Measurements from ENCODE around the gene BRDT. TPM values are rescaled to one million over a fixed set of nuclear protein-coding genes. Genes with fewer than 3 reads are reported as not detected.

The BRDT gene
- total RNA-seq = not detected

GRCh38 chr1:91949356-91949699 lies at the start of gene BRDT:
BRDT (plus strand) TSS chr1:91949401; CDS start chr1:91962755, 13,354 bp downstream.
- no peak within 1 kb of the TSS for H3K4me3 ChIP-seq (ENCODE audit: low read depth, poor library complexity, severe bottlenecking)
- TF ChIP-seq POLR2A (IDR thresholded peaks at IDR 0.05) = no peak
- TF ChIP-seq CTCF (IDR thresholded peaks at IDR 0.05) = no peak
- WGBS, 2 donors = 88 to 91% methylated on average over 23 of the region's 23 CpGs
- intact Hi-C loops (cut with DNase I; ENCODE audit: low total_unique reads) = no loop called here
- DNase-seq (ENCODE audit: low spot score in 2 of 2) = no peak

GRCh38 chr1:91900562-91900961 lies 48.6 kb upstream of the BRDT start:
- H3K4me3 ChIP-seq (ENCODE audit: low read depth, poor library complexity, severe bottlenecking) = no peak overlapping the region
- peak in 1 of 2 donors; percentile 20 for DNase-seq (ENCODE audit: low spot score in 2 of 2)
- no peak for TF ChIP-seq POLR2A (IDR thresholded peaks at IDR 0.05)
- no peak for TF ChIP-seq CTCF (IDR thresholded peaks at IDR 0.05)
- intact Hi-C loops (cut with DNase I; ENCODE audit: low total_unique reads) = no loop called here
- WGBS, 2 donors = 79 to 94% methylated on average over 1 of the region's 1 CpG

GRCh38 chr1:91901231-91901630 lies 48.0 kb upstream of the BRDT start:
- no peak for DNase-seq (ENCODE audit: low spot score in 2 of 2)
- intact Hi-C loops (cut with DNase I; ENCODE audit: low total_unique reads) = no loop called here
- TF ChIP-seq CTCF (IDR thresholded peaks at IDR 0.05) = no peak
- TF ChIP-seq POLR2A (IDR thresholded peaks at IDR 0.05) = no peak
- no peak overlapping the region for H3K4me3 ChIP-seq (ENCODE audit: low read depth, poor library complexity, severe bottlenecking)

GRCh38 chr1:91912266-91912665 lies 36.9 kb upstream of the BRDT start:
- DNase-seq (ENCODE audit: low spot score in 2 of 2) = no peak
- intact Hi-C loops (cut with DNase I; ENCODE audit: low total_unique reads) = no loop called here
- TF ChIP-seq CTCF (IDR thresholded peaks at IDR 0.05) (no peak), POLR2A (IDR thresholded peaks at IDR 0.05) (no peak)
- WGBS, 2 donors = 66 to 81% methylated on average over 1 of the region's 1 CpG
- no peak overlapping the region for H3K4me3 ChIP-seq (ENCODE audit: low read depth, poor library complexity, severe bottlenecking)

- H3K4me3 ChIP-seq (ENCODE audit: low read depth, poor library complexity, severe bottlenecking) = no peak overlapping the region
- intact Hi-C loops (cut with DNase I; ENCODE audit: low total_unique reads) = no loop called here
- 53 to 58% methylated on average over 3 of the region's 3 CpGs for WGBS, 2 donors
- TF ChIP-seq CTCF (IDR thresholded peaks at IDR 0.05) (no peak), POLR2A (IDR thresholded peaks at IDR 0.05) (no peak)
- DNase-seq (ENCODE audit: low spot score in 2 of 2) = no peak
Measured at GRCh38 chr1:91913018-91913417, 36.2 kb upstream of the BRDT start.

- WGBS, 2 donors = 77 to 78% methylated on average over 4 of the region's 4 CpGs
- DNase-seq (ENCODE audit: low spot score in 2 of 2) = peak in 1 of 2 donors; percentile 25
- intact Hi-C loops (cut with DNase I; ENCODE audit: low total_unique reads) = no loop called here
- TF ChIP-seq POLR2A (IDR thresholded peaks at IDR 0.05) (no peak), CTCF (IDR thresholded peaks at IDR 0.05) (no peak)
- H3K4me3 ChIP-seq (ENCODE audit: low read depth, poor library complexity, severe bottlenecking) = no peak overlapping the region
Measured at GRCh38 chr1:91916046-91916445, 33.2 kb upstream of the BRDT start.
